ENCODE measurements around the gene SOX18.

SOX18 gene

DNA sequence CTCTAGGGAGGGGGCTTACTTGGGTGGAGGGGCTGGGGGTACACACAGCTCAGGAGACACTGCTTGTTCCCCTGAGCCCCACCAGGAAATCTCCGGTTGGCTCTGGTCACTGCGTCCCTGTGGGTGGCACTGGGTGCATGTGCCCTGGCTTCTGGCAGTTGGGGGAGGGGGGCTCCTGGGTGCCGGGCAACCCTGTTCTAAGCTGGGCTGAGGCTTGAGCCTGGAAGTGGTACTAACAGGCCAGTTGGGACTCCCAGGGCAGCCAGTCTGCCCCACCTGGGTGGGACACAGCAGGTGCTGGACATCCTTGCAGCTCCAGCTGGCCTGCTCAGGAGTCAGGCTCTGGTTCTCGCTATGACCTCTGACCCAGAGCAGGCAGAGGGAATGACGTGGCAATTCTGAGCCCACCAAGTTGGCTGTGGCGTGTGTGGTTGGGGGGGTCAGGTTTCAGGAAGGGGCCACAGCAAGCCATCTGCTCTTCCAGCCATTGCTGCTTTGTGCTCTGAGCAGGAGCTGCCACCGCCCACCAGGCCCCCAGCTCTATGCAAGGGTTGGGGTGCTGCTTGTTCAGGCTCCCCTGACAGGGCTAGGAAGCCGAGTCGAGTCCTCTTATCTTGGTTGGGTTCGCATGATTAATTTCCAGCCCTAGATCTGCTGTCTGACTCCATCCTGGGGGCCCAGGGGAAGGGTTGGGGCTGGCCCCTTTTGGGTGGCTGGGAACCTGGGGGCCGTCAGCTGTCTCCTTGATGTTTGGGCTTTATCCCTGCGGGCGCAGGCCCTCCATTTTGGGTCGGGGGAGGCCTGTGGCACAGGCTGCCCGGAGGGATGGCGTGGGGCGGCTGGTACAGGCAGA, 12.9 kb downstream of the SOX18 start:
- H3K4me3 ChIP-seq (ENCODE audit: low read depth, low read length): no peak overlapping the region
- TF ChIP-seq, protein P1, sequence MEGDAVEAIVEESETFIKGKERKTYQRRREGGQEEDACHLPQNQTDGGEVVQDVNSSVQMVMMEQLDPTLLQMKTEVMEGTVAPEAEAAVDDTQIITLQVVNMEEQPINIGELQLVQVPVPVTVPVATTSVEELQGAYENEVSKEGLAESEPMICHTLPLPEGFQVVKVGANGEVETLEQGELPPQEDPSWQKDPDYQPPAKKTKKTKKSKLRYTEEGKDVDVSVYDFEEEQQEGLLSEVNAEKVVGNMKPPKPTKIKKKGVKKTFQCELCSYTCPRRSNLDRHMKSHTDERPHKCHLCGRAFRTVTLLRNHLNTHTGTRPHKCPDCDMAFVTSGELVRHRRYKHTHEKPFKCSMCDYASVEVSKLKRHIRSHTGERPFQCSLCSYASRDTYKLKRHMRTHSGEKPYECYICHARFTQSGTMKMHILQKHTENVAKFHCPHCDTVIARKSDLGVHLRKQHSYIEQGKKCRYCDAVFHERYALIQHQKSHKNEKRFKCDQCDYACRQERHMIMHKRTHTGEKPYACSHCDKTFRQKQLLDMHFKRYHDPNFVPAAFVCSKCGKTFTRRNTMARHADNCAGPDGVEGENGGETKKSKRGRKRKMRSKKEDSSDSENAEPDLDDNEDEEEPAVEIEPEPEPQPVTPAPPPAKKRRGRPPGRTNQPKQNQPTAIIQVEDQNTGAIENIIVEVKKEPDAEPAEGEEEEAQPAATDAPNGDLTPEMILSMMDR (IDR thresholded peaks at IDR 0.05; ENCODE audit: borderline replicate concordance, insufficient read depth, low read depth, low read length): no peak

DNA sequence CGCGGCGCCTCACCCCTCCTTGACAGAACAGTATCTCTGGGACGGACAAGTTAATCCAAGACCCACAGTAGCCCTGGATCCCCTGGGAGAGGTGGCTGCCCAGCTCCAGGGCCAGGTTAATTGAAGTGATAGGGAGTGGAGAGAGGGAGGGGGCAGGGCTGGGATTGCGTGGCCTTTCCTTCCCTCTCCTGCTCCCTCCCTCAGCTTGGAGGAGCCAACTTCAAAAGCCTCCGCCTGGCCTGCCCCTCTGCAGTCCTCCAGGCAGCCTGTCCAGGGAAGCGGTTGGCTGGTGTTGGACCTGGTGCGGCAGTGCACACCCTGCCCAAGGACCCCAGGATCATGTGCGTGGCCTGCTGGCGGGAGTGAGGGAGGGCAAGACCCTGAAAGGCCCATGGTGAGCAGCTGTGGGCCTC, 13.5 kb downstream of the SOX18 start, which contains the start of gene C20orf204:
TSS of gene C20orf204 (plus strand) at position 250 of the 413 bp plus-strand sequence. CDS start at position 392, 142 bp downstream.
- H3K4me3 ChIP-seq (ENCODE audit: low read depth, low read length): no peak within 1 kb of the TSS
- TF ChIP-seq, protein P1 (IDR thresholded peaks at IDR 0.05; ENCODE audit: borderline replicate concordance, insufficient read depth, low read depth, low read length): no peak

DNA sequence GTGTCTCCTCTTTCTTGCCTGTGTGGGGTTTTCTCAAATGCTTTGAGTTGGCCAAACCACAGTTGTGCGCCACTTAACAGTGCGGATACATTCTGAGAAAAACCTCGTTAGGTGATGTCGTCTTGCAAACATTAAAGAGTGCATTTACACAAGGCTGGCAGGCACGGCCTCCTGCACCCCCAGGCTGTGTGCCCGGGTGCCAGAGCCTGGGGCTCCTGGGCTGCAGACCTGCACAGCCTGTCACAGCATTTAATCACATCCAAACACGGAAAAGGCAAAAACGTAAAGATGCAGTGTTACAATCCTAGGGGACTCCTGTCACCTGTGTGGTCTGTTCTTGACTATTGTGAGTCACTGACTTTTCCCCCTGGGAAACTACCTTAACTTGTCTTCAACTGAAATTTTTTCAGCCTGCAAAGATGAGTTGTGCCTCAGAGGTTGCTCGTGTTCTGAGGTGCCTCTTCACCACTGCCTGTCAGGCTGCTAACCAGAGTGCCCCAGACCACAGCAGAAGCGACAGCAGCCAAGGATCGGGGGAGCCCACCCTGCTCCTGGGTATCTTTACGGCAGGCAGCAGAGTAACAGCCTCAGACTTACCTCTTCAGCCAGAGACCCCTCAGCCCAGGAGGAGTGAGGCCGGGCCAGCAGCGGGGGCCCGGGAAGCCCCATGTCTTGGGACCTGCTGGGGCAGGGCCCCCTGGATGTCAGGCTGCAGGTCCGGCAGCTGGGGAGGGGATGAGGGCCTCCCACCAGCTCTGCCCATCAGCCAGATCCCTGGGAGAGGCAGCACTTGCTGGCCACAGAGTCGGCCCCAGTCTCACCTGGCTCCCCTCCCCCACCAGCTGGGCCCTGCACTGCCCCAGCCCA, 14.1 kb downstream of the SOX18 start:
- TF ChIP-seq, protein P1 (IDR thresholded peaks at IDR 0.05; ENCODE audit: borderline replicate concordance, insufficient read depth, low read depth, low read length): no peak
- no peak overlapping the region for H3K4me3 ChIP-seq (ENCODE audit: low read depth, low read length)

DNA sequence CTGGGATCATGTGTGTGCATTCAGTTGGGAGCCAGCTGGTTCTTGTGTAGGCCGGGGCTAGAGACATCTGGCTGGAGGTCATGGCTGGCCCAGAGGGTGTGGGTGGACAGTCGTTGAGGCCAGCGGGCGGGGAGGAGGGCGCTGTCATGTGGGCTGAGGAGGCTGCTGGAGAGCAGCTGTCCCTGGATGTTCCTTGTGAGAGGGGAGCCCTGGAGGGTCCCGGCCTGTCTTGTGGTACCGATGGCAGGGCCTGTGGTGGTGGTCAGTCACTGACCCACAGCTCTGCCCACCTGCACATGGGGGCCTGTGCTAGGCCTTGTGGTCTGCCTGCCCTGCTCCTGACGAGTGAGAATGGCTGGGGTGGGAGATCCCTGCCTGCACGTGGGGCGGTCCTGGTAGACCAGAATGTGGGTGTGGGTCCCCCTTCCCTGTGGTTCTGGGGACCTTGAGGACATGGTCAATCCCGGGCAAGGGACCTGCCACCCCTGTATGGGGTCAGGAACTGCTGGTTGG, 15.4 kb downstream of the SOX18 start:
- no peak overlapping the region for H3K4me3 ChIP-seq (ENCODE audit: low read depth, low read length)

DNA sequence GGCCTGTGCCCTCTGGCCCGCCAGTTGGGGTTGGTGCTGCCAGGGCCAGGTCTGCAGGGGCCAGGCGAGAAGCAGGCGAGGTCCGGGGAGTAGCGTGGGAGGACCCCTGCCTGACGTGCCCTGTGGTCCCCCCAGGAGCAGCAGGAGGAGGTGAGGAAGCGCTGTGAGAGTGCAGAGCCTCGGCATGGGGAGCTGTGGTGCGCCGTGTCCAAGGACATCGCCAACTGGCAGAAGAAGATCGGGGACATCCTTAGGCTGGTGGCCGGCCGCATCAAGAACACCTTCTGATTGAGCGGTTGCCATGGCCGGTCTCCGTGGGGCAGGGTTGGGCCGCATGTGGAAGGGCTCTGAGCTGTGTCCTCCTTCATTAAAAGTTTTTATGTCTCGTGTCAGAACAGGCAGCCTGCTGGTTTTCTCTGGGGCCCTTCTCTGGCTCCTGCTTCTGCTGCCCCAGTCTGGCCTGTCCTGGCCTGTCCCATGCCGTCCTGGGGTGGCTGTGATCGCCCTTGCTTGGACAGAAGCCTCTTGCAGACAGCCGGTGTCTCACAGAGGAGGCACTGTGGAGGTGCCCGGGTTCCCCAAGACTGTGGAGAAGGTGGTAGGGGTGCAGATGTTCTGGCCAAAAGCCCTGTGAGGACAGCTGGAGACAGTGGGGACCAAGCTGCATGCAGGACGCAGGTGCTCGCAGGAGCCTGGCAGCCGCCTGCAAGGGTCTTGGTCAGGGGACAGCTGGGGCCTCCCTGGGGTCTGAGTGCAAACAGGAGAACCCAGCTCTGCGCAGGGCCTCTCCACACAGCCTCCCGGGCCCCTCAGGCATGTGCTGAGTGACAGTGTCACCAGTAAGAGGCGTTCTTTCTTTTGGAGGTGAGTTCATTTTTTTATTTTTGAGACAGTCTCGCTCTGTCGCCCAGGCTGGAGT, 16.5 kb downstream of the SOX18 start:
- TF ChIP-seq, protein P1 (IDR thresholded peaks at IDR 0.05; ENCODE audit: borderline replicate concordance, insufficient read depth, low read depth, low read length): no peak
- no peak overlapping the region for H3K4me3 ChIP-seq (ENCODE audit: low read depth, low read length)

More for the DNA sequence above, 15.4 kb downstream of the SOX18 start:
- TF ChIP-seq, protein P1 (IDR thresholded peaks at IDR 0.05; ENCODE audit: borderline replicate concordance, insufficient read depth, low read depth, low read length): no peak

DNA sequence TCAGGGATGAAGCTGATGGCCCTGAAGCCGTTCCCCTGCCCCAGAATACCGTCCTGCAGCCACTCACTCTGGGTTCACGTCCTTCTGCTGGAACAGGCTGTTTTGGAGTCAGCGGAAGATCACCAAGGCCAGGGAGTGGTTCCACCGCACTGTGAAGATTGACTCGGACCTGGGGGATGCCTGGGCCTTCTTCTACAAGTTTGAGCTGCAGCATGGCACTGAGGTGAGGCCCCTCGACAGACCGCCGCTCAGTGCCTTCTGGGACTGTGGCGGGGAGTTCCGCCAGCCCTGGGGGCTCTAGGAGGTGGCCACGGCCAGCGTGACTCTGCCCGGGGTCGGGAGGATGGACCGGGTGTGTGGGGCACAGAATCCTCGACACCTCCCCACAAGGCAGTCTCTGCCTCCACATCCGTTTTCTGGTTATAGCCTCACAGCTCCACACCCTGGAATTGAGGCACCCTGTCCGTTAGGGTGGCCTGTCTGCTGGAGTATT, 17.6 kb downstream of the SOX18 start:
- TF ChIP-seq, protein P1 (IDR thresholded peaks at IDR 0.05; ENCODE audit: borderline replicate concordance, insufficient read depth, low read depth, low read length): no peak
- no peak overlapping the region for H3K4me3 ChIP-seq (ENCODE audit: low read depth, low read length)
